Breast epithelium (tissue), 3 donors: ENCODE results near the gene TMC8.

Experiments used
- CTCF ChIP-seq, 3 donors: fragments of 450-650 bp; IDR thresholded peaks; one replicate each; pipeline ENCODE4 v1.5.1; 2016 to 2017; ENCODE audit warnings: antibody characterized with exemption in 3 of 3, mild to moderate bottlenecking in 3 of 3, moderate library complexity in 3 of 3
- POLR2A ChIP-seq: fragments of 450-650 bp; IDR thresholded peaks from one replicate; pipeline ENCODE4 v1.6.1; 2016; ENCODE audit warnings: antibody characterized with exemption, mild to moderate bottlenecking, moderate library complexity
- POLR2AphosphoS5 ChIP-seq, 3 donors: sonication (generic); formaldehyde crosslinking; IDR thresholded peaks; one replicate each; pipeline ENCODE4 v1.6.1; 2017; ENCODE audit warnings: antibody characterized with exemption in 3 of 3

- TF ChIP-seq CTCF (IDR thresholded peaks at IDR 0.05) (no peak), POLR2AphosphoS5 (IDR thresholded peaks at IDR 0.05) (no peak), POLR2A (no peak)
Observed at GRCh38 chr17:78121801-78122215, 8.8 kb upstream of the TMC8 start.
